CD4-positive, alpha-beta memory T cell (primary cell): ENCODE results near the gene SLC2A9. TPM values are rescaled to one million over a fixed set of nuclear protein-coding genes. Genes with fewer than 3 reads are reported as not detected.
A peak's percentile ranks its signal among the peaks of the same experiment; 100 is the strongest.

ENCODE experiments used
- CTCF ChIA-PET: fragments of 350-600 bp; sonication (Branson Sonifier 250); formaldehyde crosslinking; loops from one replicate; lab custom pipeline; 2021; ENCODE audit warnings: inconsistent platforms; ENCODE audit not compliant: partially characterized antibody; lab: Charles Lee
- POLR2A ChIA-PET: fragments of 350-600 bp; sonication (Branson Sonifier 250); formaldehyde crosslinking; loops from one replicate; lab custom pipeline; 2021; ENCODE audit not compliant: partially characterized antibody; lab: Charles Lee
- DNase-seq, 5 donors: peaks; one replicate each; pipeline versions ENCODE4 v3.0.0 to v3.0.0-alpha.2; 2020 to 2022; ENCODE audit warnings: mixed read lengths in 1 of 5
- H3K27ac ChIP-seq: one replicate; pipeline ENCODE4 v1.7.0; 2013; ENCODE audit warnings: low read depth, low read length
- H3K27me3 ChIP-seq: 2 replicates; pipeline ENCODE4 v1.7.0; 2013; ENCODE audit warnings: mild to moderate bottlenecking, low read length, moderate library complexity; ENCODE audit not compliant: insufficient read depth
- H3K36me3 ChIP-seq: 2 replicates; pipeline ENCODE4 v1.7.0; 2013; ENCODE audit warnings: mild to moderate bottlenecking, low read length, moderate library complexity; ENCODE audit not compliant: insufficient read depth
- H3K4me1 ChIP-seq: 2 replicates; pipeline ENCODE4 v1.7.0; 2013; ENCODE audit warnings: mild to moderate bottlenecking, low read length, moderate library complexity; ENCODE audit not compliant: insufficient read depth
- H3K4me3 ChIP-seq, 2 donors: one replicate each; pipeline ENCODE4 v1.7.0; 2013; ENCODE audit warnings: low read length in 2 of 2, mild to moderate bottlenecking in 1 of 2
- H3K9me3 ChIP-seq, 2 donors: one replicate each; pipeline ENCODE4 v1.7.0; 2013; ENCODE audit warnings: low read length in 2 of 2, control low read depth in 1 of 2; ENCODE audit not compliant: control insufficient read depth in 1 of 2
- H3K27ac Mint-ChIP-seq, 7 donors: one replicate each; pipeline ENCODE4 v1.8.0; 2020 to 2021; ENCODE audit warnings: mixed read lengths in 7 of 7, mild to moderate bottlenecking in 6 of 7, inconsistent platforms in 3 of 7, moderate library complexity in 3 of 7
- H3K27me3 Mint-ChIP-seq, 2 donors: one replicate each; pipeline ENCODE4 v1.8.0; 2020 to 2021; ENCODE audit warnings: mixed read lengths in 2 of 2
- H3K36me3 Mint-ChIP-seq, 2 donors: one replicate each; pipeline ENCODE4 v1.8.0; 2020 to 2021; ENCODE audit warnings: mixed read lengths in 2 of 2, inconsistent platforms in 1 of 2, mild to moderate bottlenecking in 1 of 2
- H3K4me1 Mint-ChIP-seq, 4 donors: one replicate each; pipeline ENCODE4 v1.8.0; 2020 to 2021; ENCODE audit warnings: mixed read lengths in 4 of 4, mild to moderate bottlenecking in 1 of 4
- H3K4me3 Mint-ChIP-seq, 8 donors: one replicate each; pipeline ENCODE4 v1.8.0; 2020 to 2021; ENCODE audit warnings: mixed read lengths in 8 of 8, mild to moderate bottlenecking in 7 of 8, moderate library complexity in 6 of 8, inconsistent platforms in 3 of 8
- H3K9me3 Mint-ChIP-seq, 8 donors: one replicate each; pipeline ENCODE4 v1.8.0; 2020 to 2021; ENCODE audit warnings: mixed read lengths in 8 of 8, mild to moderate bottlenecking in 5 of 8, inconsistent platforms in 3 of 8, moderate library complexity in 1 of 8
- intact Hi-C: fragments of 100-400 bp; cut with micrococcal nuclease; formaldehyde crosslinking; loops from one replicate; pipeline ENCODE4 v1.15.1; 2023
- polyA plus RNA-seq, 2 donors: library from polyadenylated mRNA; unstranded; fragments of 300-500 nt; fragmentation: Illumina TruSeq; gene quantifications; one replicate each; pipeline ENCODE4 v1.2.3, GENCODE V29; 2021
- total RNA-seq, 2 experiments: library from RNA; stranded (reverse); gene quantifications; one replicate each; pipeline ENCODE4 v1.2.3, GENCODE V29; 2021

Gene SLC2A9
- total and polyA plus RNA-seq, 4 experiments from 2014 or later: 0.43 to 2.4 (median 1.7) TPM

DNA sequence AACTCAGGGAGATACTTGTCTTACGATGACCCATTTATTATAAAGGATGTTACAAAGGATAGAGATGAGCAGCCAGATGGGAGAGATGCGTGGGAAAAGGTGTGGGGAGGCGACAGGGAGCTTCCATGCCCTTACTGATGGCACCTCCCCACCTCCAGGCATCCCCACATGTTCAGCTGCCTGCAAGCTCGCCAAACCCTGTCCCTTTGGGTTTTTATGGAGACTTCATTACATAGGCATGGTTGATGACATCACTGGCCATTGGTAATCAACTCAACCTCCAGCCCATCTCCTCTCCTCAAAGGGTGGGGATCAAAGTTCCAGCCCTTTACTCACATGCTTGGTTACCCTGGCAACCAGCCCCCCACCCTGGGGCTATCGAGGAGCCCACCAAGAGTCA, 29.4 kb upstream of the SLC2A9 start:
- H3K4me1 ChIP-seq: no peaks in the 10 kb centered on the region
- Mint-ChIP-seq H3K36me3 (peaks cover 3 to 21% of the 10 kb centered on the region in 2 donors), H3K4me1 (peaks cover 0 to 5% (median 0%) of the 10 kb centered on the region in 4 donors), H3K9me3 (no peaks in the 10 kb centered on the region), H3K4me3 (no peak overlapping the region), H3K27ac (no peak overlapping the region), H3K27me3 (no peaks in the 10 kb centered on the region)
- ChIA-PET POLR2A (no interaction called here), CTCF (no interaction called here)
- H3K9me3 ChIP-seq: no peaks in the 10 kb centered on the region
- intact Hi-C loops: no loop called here
- DNase-seq: no peak
- H3K36me3 ChIP-seq: no peaks in the 10 kb centered on the region
- no peak overlapping the region for H3K27ac ChIP-seq
- no peaks in the 10 kb centered on the region for H3K27me3 ChIP-seq
- no peak overlapping the region for H3K4me3 ChIP-seq

DNA sequence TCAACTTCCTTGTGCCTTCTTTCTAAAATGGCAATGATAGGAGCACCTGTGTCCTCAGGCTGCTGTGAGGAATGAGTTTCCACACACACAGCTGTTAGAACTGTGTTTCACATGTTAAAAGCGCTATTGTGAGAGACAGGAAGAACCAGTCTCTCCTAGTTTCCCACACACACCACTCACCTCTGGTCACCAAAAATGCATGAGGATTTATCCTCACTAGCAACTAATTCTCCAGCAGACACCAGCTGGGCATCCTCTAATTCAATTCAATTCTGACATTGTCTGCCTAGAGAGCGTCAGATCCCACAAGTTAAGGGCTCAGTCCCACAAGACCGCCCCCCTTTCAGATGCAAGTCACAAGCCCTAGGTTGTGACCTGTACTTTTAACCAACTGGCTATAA, 29.0 kb upstream of the SLC2A9 start:
- Mint-ChIP-seq H3K36me3 (peaks cover 3 to 18% of the 10 kb centered on the region in 2 donors), H3K4me1 (peaks cover 0 to 5% (median 0%) of the 10 kb centered on the region in 4 donors), H3K27me3 (no peaks in the 10 kb centered on the region), H3K27ac (no peak overlapping the region), H3K9me3 (no peaks in the 10 kb centered on the region), H3K4me3 (no peak overlapping the region)
- CTCF ChIA-PET: no interaction called here
- no peaks in the 10 kb centered on the region for H3K9me3 ChIP-seq
- intact Hi-C loops: no loop called here
- H3K27ac ChIP-seq: no peak overlapping the region
- H3K27me3 ChIP-seq: no peaks in the 10 kb centered on the region
- no peak for DNase-seq
- no peaks in the 10 kb centered on the region for H3K36me3 ChIP-seq
- POLR2A ChIA-PET: no interaction called here
- no peak overlapping the region for H3K4me3 ChIP-seq
- H3K4me1 ChIP-seq: no peaks in the 10 kb centered on the region

GRCh38 chr4:10048941-10049697, 27.8 kb upstream of the SLC2A9 start:
- Histone ChIP-seq H3K27ac (no peak overlapping the region), H3K4me1 (no peaks in the 10 kb centered on the region), H3K4me3 (no peak overlapping the region), H3K36me3 (no peaks in the 10 kb centered on the region), H3K9me3 (no peaks in the 10 kb centered on the region), H3K27me3 (no peaks in the 10 kb centered on the region)
- intact Hi-C loops: no loop called here
- Mint-ChIP-seq H3K9me3 (no peaks in the 10 kb centered on the region), H3K36me3 (peaks cover 3 to 20% of the 10 kb centered on the region in 2 donors), H3K27ac (peak overlapping the region in 1 of 7 donors; percentile 43), H3K27me3 (no peaks in the 10 kb centered on the region), H3K4me3 (no peak overlapping the region), H3K4me1 (peaks cover 0 to 5% (median 0%) of the 10 kb centered on the region in 4 donors)
- ChIA-PET CTCF (no interaction called here), POLR2A (no interaction called here)
- DNase-seq: no peak

- H3K4me3 ChIP-seq: no peak overlapping the region
- no peaks in the 10 kb centered on the region for H3K27me3 Mint-ChIP-seq
- H3K27ac Mint-ChIP-seq: peak overlapping the region in 1 of 7 donors; percentile 20
- ChIA-PET CTCF (no interaction called here), POLR2A (no interaction called here)
- no peaks in the 10 kb centered on the region for H3K9me3 ChIP-seq
- no peaks in the 10 kb centered on the region for H3K27me3 ChIP-seq
- peaks cover 0 to 10% (median 2%) of the 10 kb centered on the region in 8 donors for H3K9me3 Mint-ChIP-seq
- no peaks in the 10 kb centered on the region for H3K36me3 ChIP-seq
- H3K4me1 ChIP-seq: no peaks in the 10 kb centered on the region
- peaks cover 3 to 28% of the 10 kb centered on the region in 2 donors for H3K36me3 Mint-ChIP-seq
- no peak overlapping the region for H3K27ac ChIP-seq
- peaks cover 0 to 5% (median 0%) of the 10 kb centered on the region in 4 donors for H3K4me1 Mint-ChIP-seq
- intact Hi-C loops: no loop called here
- no peak overlapping the region for H3K4me3 Mint-ChIP-seq
- DNase-seq: no peak
Observed at GRCh38 chr4:10047967-10048366, 26.7 kb upstream of the SLC2A9 start.

GRCh38 chr4:10046471-10046870, 25.2 kb upstream of the SLC2A9 start:
- Mint-ChIP-seq H3K27me3 (peaks cover 0 to 1% of the 10 kb centered on the region in 2 donors), H3K9me3 (peaks cover 0 to 19% (median 10%) of the 10 kb centered on the region in 8 donors), H3K4me3 (no peak overlapping the region), H3K27ac (no peak overlapping the region), H3K36me3 (peaks cover 8 to 33% of the 10 kb centered on the region in 2 donors), H3K4me1 (peaks cover 0 to 3% (median 0%) of the 10 kb centered on the region in 4 donors)
- Histone ChIP-seq H3K27ac (no peak overlapping the region), H3K27me3 (no peaks in the 10 kb centered on the region), H3K4me3 (no peak overlapping the region), H3K9me3 (no peaks in the 10 kb centered on the region), H3K4me1 (no peaks in the 10 kb centered on the region), H3K36me3 (no peaks in the 10 kb centered on the region)
- intact Hi-C loops: no loop called here
- CTCF ChIA-PET: no interaction called here
- DNase-seq: no peak
- POLR2A ChIA-PET: no interaction called here

- H3K4me1 ChIP-seq: no peaks in the 10 kb centered on the region
- intact Hi-C loops: no loop called here
- no peaks in the 10 kb centered on the region for H3K9me3 ChIP-seq
- H3K4me3 Mint-ChIP-seq: no peak overlapping the region
- peaks cover 8 to 38% of the 10 kb centered on the region in 2 donors for H3K36me3 Mint-ChIP-seq
- ChIA-PET POLR2A (no interaction called here), CTCF (no interaction called here)
- no peaks in the 10 kb centered on the region for H3K27me3 ChIP-seq
- no peaks in the 10 kb centered on the region for H3K36me3 ChIP-seq
- peaks cover 0 to 1% of the 10 kb centered on the region in 2 donors for H3K27me3 Mint-ChIP-seq
- no peak overlapping the region for H3K27ac ChIP-seq
- H3K4me3 ChIP-seq: no peak overlapping the region
- DNase-seq: no peak
- peaks cover 0 to 19% (median 10%) of the 10 kb centered on the region in 8 donors for H3K9me3 Mint-ChIP-seq
- H3K27ac Mint-ChIP-seq: no peak overlapping the region
- H3K4me1 Mint-ChIP-seq: peaks cover 0 to 3% (median 0%) of the 10 kb centered on the region in 4 donors
Observed at GRCh38 chr4:10045481-10045880, 24.2 kb upstream of the SLC2A9 start.

DNA sequence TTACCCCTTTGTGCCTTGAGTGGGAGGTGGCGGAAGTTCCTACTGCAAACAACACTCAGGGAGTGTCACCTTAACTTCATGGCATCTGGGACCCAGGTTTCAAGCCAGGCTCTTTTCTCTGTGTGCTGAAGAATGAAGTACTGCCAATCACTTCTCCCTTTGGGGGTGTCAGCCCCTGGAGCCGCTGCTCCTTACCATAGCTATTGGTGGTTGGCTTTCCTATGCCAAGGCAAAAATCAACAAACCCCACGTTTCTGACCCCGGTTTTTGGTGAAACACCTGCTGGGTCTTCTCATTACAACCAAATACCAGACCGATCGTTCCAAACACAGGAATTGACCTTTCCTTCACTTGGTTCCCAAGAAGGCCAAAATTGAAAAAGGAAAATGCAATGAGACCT, 19.7 kb upstream of the SLC2A9 start:
- Histone ChIP-seq H3K36me3 (no peaks in the 10 kb centered on the region), H3K4me1 (no peaks in the 10 kb centered on the region), H3K27ac (no peak overlapping the region), H3K27me3 (no peaks in the 10 kb centered on the region), H3K4me3 (no peak overlapping the region), H3K9me3 (no peaks in the 10 kb centered on the region)
- DNase-seq: no peak
- Mint-ChIP-seq H3K9me3 (peaks cover 0 to 19% (median 10%) of the 10 kb centered on the region in 8 donors), H3K36me3 (peaks cover 5 to 35% of the 10 kb centered on the region in 2 donors), H3K27ac (no peak overlapping the region), H3K27me3 (peaks cover 0 to 1% of the 10 kb centered on the region in 2 donors), H3K4me1 (no peaks in the 10 kb centered on the region), H3K4me3 (no peak overlapping the region)
- ChIA-PET CTCF (no interaction called here), POLR2A (no interaction called here)
- intact Hi-C loops: no loop called here
